HL-60 (cell line): Measurements from ENCODE around the gene ICAM3.
"Not testable (repeated sequence)": the region's sequence is repeated elsewhere in the genome, so short reads cannot be mapped to it uniquely, and the experiment has no call there.

Source experiments
- DNase-seq, 2 experiments: peaks; one replicate each; pipeline ENCODE4 v3.0.0-alpha.2; 2010 to 2020; ENCODE audit warnings: low read depth in 1 of 2, low spot score in 1 of 2
- H3K27ac ChIP-seq: fragments of 250-450 bp; sonication (Bioruptor Pico); replicated peaks from 2 replicates; pipeline ENCODE4 v1.5.1; 2020; ENCODE audit warnings: mild to moderate bottlenecking, moderate library complexity
- H3K27me3 ChIP-seq: fragments of 250-450 bp; sonication (Bioruptor Pico); 2 replicates; pipeline ENCODE4 v1.5.1; 2021; ENCODE audit warnings: mild to moderate bottlenecking, moderate library complexity; ENCODE audit not compliant: insufficient read depth, poor library complexity, severe bottlenecking
- H3K4me3 ChIP-seq: replicated peaks from 2 replicates; pipeline ENCODE4 v1.5.1; 2011; ENCODE audit warnings: mild to moderate bottlenecking, control low read depth, low read length; ENCODE audit not compliant: insufficient read depth
- CTCF ChIP-seq: IDR thresholded peaks from one replicate; pipeline ENCODE4 v1.5.1; 2011; ENCODE audit warnings: low read length, control low read depth, inconsistent platforms; ENCODE audit not compliant: insufficient read depth
- GABPA ChIP-seq: IDR thresholded peaks from 2 replicates; pipeline ENCODE4 v1.6.1; 2012; ENCODE audit warnings: low read depth
- POLR2AphosphoS5 ChIP-seq: IDR thresholded peaks from 2 replicates; pipeline ENCODE4 v1.6.1; 2012; ENCODE audit warnings: low read depth
- REST ChIP-seq: IDR thresholded peaks from 2 replicates; pipeline ENCODE4 v1.6.1; 2012; ENCODE audit warnings: low read depth; ENCODE audit not compliant: insufficient replicate concordance
- SPI1 ChIP-seq: IDR thresholded peaks from 2 replicates; pipeline ENCODE4 v1.6.1; 2012; ENCODE audit warnings: low read depth, mild to moderate bottlenecking, borderline replicate concordance

Gene ICAM3

GRCh38 chr19:10338940-10339339 is 484 bp downstream of the ICAM3 start:
- H3K4me3 ChIP-seq, result peak overlapping the region; percentile 72
- no peak for DNase-seq
- H3K27ac ChIP-seq, result peak overlapping the region; percentile 76
- TF ChIP-seq GABPA (no peak), CTCF (no peak), SPI1 (no peak), REST (no peak), POLR2AphosphoS5 (no peak)
- no peaks in the 10 kb centered on the region for H3K27me3 ChIP-seq

GRCh38 chr19:10336725-10337124 is 2.7 kb downstream of the ICAM3 start:
- H3K4me3 ChIP-seq, H3K27ac ChIP-seq, H3K27me3 ChIP-seq, DNase-seq: not testable (repeated sequence)

GRCh38 chr19:10335352-10335985 is 4.0 kb downstream of the ICAM3 start:
- no peak overlapping the region for H3K27ac ChIP-seq
- no peak for DNase-seq
- no peak overlapping the region for H3K4me3 ChIP-seq
- no peaks in the 10 kb centered on the region for H3K27me3 ChIP-seq
- TF ChIP-seq CTCF (no peak), POLR2AphosphoS5 (no peak), GABPA (no peak), REST (no peak), SPI1 (no peak)

DNA sequence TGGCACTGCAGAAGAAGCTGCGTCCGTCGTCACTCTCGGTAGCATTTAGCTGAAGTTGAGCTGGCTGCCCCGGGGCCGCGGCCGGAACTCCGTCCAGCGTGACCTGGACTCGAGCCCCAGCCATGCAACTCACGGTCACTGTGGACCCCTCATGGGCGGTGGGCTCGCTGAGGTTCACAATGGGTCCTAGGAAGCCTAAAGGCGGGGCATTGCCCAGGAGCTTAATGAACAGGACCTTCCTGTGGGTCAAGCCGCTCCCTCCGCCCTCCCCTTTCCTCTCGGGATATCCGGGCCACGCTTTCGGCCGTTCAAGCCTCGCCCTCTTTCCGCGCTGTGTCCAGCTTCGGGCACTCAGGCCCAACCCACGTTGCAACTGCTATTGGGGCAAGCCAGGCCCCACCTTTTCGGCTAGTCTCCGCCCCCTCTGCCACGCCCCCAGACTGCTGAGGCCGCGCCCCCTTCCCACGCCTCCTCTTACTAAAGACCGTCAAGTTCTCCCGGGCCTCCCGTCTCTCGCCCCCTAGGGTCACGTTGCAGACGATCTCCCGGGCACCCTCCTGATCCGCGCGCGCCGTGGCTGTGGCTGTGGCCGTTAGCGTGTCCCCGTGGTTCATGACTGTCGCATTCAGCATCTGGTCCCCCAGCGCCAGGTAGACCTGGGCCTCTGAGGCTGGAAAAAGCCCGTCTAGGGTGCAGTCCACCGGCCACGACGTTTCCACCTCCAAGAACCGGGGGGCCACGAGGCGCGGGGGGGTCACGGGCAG is 4.7 kb downstream of the ICAM3 start:
- no peaks in the 10 kb centered on the region for H3K27me3 ChIP-seq
- no peak overlapping the region for H3K4me3 ChIP-seq
- H3K27ac ChIP-seq, result no peak overlapping the region
- TF ChIP-seq REST (no peak), SPI1 (no peak)
- peak in 1 of 2 experiments; percentile 19 for DNase-seq
